22Rv1 (cell line): Measurements from ENCODE around the gene POU2F1.

Experiments
- ZFX ChIP-seq: fragments of 450-650 bp; IDR thresholded peaks from 2 replicates; pipeline ENCODE4 v1.6.1; 2017; ENCODE audit warnings: antibody characterized with exemption, borderline replicate concordance
- TF ChIP-seq, protein P1 (sequence below): fragments of 450-650 bp; IDR thresholded peaks from 2 replicates; pipeline ENCODE4 v1.5.1; 2017; ENCODE audit warnings: mild to moderate bottlenecking

DNA sequence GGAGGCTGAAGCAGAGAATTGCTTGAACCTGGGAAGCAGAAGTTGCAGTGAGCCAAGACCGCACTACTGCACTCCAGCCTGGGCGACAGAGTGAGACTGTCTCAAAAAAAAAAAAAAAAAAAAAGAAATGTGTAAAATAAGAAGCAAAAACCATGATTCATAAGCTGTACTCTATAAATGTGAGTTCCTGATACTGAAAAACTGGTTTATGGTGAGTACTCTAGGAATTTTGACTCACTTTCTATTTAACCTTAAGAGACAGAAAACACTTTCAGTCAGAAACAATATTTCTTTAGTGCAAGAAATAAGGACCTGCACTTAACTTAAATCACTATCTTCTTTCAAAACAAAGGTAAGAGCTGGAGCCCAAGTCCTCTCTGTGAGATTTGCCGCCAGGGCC, 19.9 kb upstream of the POU2F1 start:
- TF ChIP-seq, protein P1, sequence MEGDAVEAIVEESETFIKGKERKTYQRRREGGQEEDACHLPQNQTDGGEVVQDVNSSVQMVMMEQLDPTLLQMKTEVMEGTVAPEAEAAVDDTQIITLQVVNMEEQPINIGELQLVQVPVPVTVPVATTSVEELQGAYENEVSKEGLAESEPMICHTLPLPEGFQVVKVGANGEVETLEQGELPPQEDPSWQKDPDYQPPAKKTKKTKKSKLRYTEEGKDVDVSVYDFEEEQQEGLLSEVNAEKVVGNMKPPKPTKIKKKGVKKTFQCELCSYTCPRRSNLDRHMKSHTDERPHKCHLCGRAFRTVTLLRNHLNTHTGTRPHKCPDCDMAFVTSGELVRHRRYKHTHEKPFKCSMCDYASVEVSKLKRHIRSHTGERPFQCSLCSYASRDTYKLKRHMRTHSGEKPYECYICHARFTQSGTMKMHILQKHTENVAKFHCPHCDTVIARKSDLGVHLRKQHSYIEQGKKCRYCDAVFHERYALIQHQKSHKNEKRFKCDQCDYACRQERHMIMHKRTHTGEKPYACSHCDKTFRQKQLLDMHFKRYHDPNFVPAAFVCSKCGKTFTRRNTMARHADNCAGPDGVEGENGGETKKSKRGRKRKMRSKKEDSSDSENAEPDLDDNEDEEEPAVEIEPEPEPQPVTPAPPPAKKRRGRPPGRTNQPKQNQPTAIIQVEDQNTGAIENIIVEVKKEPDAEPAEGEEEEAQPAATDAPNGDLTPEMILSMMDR, result no peak
- no peak for TF ChIP-seq ZFX
